SK-N-MC (cell line): ENCODE measurements around the gene TPX2.
"Not testable (repeated sequence)": the region's sequence is repeated elsewhere in the genome, so short reads cannot be mapped to it uniquely, and the experiment has no call there.

Source experiments
- EZH2 ChIP-seq: fragments of 200-600 bp; sonication (generic); IDR thresholded peaks from one replicate; pipeline ENCODE4 v1.6.1; 2017; ENCODE audit warnings: antibody characterized with exemption
- POLR2AphosphoS5 ChIP-seq: IDR thresholded peaks from 2 replicates; pipeline ENCODE4 v1.6.1; 2012; ENCODE audit warnings: mild to moderate bottlenecking, low read depth, low read length, borderline replicate concordance

- TF ChIP-seq EZH2, POLR2AphosphoS5: not testable (repeated sequence)
Measured at GRCh38 chr20:31814142-31814541, 75.1 kb downstream of the TPX2 start.
